Naive thymus-derived CD4-positive, alpha-beta T cell (primary cell): Measurements from ENCODE around the gene CIB2. TPM values are rescaled to one million over a fixed set of nuclear protein-coding genes. Genes with fewer than 3 reads are reported as not detected.

Experiments
- ATAC-seq: fragments of 150-1000 bp; cut with Tn5 transposase; 2 replicates; pipeline ENCODE4 v1.10.0; 2021; ENCODE audit warnings: mild to moderate bottlenecking, moderate library complexity
- CTCF ChIA-PET: fragments of 350-600 bp; sonication (Branson Sonifier 250); formaldehyde crosslinking; loops from one replicate; lab custom pipeline; 2021; ENCODE audit warnings: antibody characterized with exemption; lab: Charles Lee
- POLR2A ChIA-PET: fragments of 350-600 bp; sonication (Branson Sonifier 250); formaldehyde crosslinking; loops from one replicate; lab custom pipeline; 2021; ENCODE audit warnings: antibody characterized with exemption, inconsistent platforms; lab: Charles Lee
- DNase-seq, 9 donors: peaks; one replicate each; pipeline versions ENCODE4 v3.0.0 to v3.0.0-alpha.2; 2020 to 2022; ENCODE audit warnings: mixed read lengths in 1 of 9
- H3K27ac ChIP-seq: one replicate; pipeline ENCODE4 v1.7.0; 2013; ENCODE audit warnings: mild to moderate bottlenecking, low read depth, low read length, moderate library complexity
- H3K27me3 ChIP-seq, 2 donors: one replicate each; pipeline ENCODE4 v1.7.0; 2013; ENCODE audit warnings: low read length in 2 of 2, mild to moderate bottlenecking in 2 of 2, moderate library complexity in 2 of 2; ENCODE audit not compliant: control insufficient read depth in 2 of 2, insufficient read depth in 2 of 2
- H3K36me3 ChIP-seq, 3 experiments: 1 replicate in 2 of 3; 2 replicates in 1 of 3; pipeline ENCODE4 v1.7.0; 2013; ENCODE audit warnings: low read length in 3 of 3, mild to moderate bottlenecking in 3 of 3, moderate library complexity in 1 of 3; ENCODE audit not compliant: insufficient read depth in 3 of 3, control insufficient read depth in 2 of 3
- H3K4me1 ChIP-seq, 2 donors: one replicate each; pipeline ENCODE4 v1.7.0; 2013; ENCODE audit warnings: low read length in 2 of 2, mild to moderate bottlenecking in 2 of 2, moderate library complexity in 1 of 2; ENCODE audit not compliant: control insufficient read depth in 2 of 2, insufficient read depth in 2 of 2
- H3K4me3 ChIP-seq: 2 replicates; pipeline ENCODE4 v1.7.0; 2013; ENCODE audit warnings: mild to moderate bottlenecking, low read length
- H3K9me3 ChIP-seq, 3 experiments: 1 replicate in 2 of 3; 2 replicates in 1 of 3; pipeline ENCODE4 v1.7.0; 2013; ENCODE audit warnings: low read length in 3 of 3; ENCODE audit not compliant: control insufficient read depth in 2 of 3
- H3K27ac Mint-ChIP-seq, 9 donors: one replicate each; pipeline ENCODE4 v1.8.0; 2020 to 2022; ENCODE audit warnings: mixed read lengths in 9 of 9, mild to moderate bottlenecking in 8 of 9, moderate library complexity in 5 of 9, inconsistent platforms in 2 of 9
- H3K27me3 Mint-ChIP-seq, 5 donors: one replicate each; pipeline ENCODE4 v1.8.0; 2021 to 2022; ENCODE audit warnings: mixed read lengths in 5 of 5, mild to moderate bottlenecking in 1 of 5
- H3K36me3 Mint-ChIP-seq, 5 donors: one replicate each; pipeline ENCODE4 v1.8.0; 2020 to 2022; ENCODE audit warnings: mixed read lengths in 5 of 5, mild to moderate bottlenecking in 3 of 5, inconsistent platforms in 1 of 5
- H3K4me1 Mint-ChIP-seq, 7 donors: one replicate each; pipeline ENCODE4 v1.8.0; 2020 to 2022; ENCODE audit warnings: mixed read lengths in 7 of 7, mild to moderate bottlenecking in 3 of 7, inconsistent platforms in 1 of 7
- H3K4me3 Mint-ChIP-seq, 10 donors: one replicate each; pipeline ENCODE4 v1.8.0; 2020 to 2022; ENCODE audit warnings: mild to moderate bottlenecking in 10 of 10, mixed read lengths in 10 of 10, moderate library complexity in 6 of 10, inconsistent platforms in 2 of 10
- H3K9me3 Mint-ChIP-seq, 11 donors: one replicate each; pipeline ENCODE4 v1.8.0; 2020 to 2022; ENCODE audit warnings: mixed read lengths in 11 of 11, mild to moderate bottlenecking in 4 of 11, inconsistent platforms in 1 of 11, moderate library complexity in 1 of 11
- intact Hi-C, 2 donors: fragments of 100-400 bp; cut with micrococcal nuclease; formaldehyde crosslinking; loops; one replicate each; pipeline ENCODE4 v1.15.1; 2023
- polyA plus RNA-seq, 2 donors: library from polyadenylated mRNA; unstranded; fragments of 300-500 nt; fragmentation: Illumina TruSeq; gene quantifications; one replicate each; pipeline ENCODE4 v1.2.3, GENCODE V29; 2021
- total RNA-seq, 6 experiments: library from RNA in 5 of 6; stranded (reverse) in 5 of 6; gene quantifications; 1 replicate in 5 of 6; 2 replicates in 1 of 6; pipeline ENCODE4 v1.2.3 and lab custom pipeline; 2021 to 2026

The CIB2 gene
- total and polyA plus RNA-seq, 7 experiments from 2014 or later = 1.0 to 2.1 (median 1.8) TPM

- CTCF ChIA-PET = interaction anchor here (0.7 to 1.2 kb wide), 2 partner anchors 119 to 160 kb away, joined by 3 to 4 read pairs; no protein-coding TSS in a partner anchor
- intact Hi-C loops = no loop called here
- DNase-seq (no peak), ATAC-seq (no peak)
- no peaks in the 10 kb centered on the region for H3K9me3 Mint-ChIP-seq
- Histone ChIP-seq H3K27me3 (no peaks in the 10 kb centered on the region), H3K4me1 (no peaks in the 10 kb centered on the region), H3K36me3 (no peaks in the 10 kb centered on the region), H3K9me3 (no peaks in the 10 kb centered on the region), H3K27ac (no peak overlapping the region), H3K4me3 (no peak overlapping the region)
- peaks cover 0 to 4% (median 0%) of the 10 kb centered on the region in 7 donors for H3K4me1 Mint-ChIP-seq
- no peak overlapping the region for H3K27ac Mint-ChIP-seq
- peaks cover 0 to 7% (median 0%) of the 10 kb centered on the region in 5 donors for H3K27me3 Mint-ChIP-seq
- POLR2A ChIA-PET = no interaction called here
- H3K4me3 Mint-ChIP-seq = no peak overlapping the region
- H3K36me3 Mint-ChIP-seq = no peaks in the 10 kb centered on the region
These were observed 10.7 kb downstream of the CIB2 start for GRCh38 chr15:78120523-78120922.

- Mint-ChIP-seq H3K36me3 (no peaks in the 10 kb centered on the region), H3K4me1 (peaks cover 0 to 21% (median 0%) of the 10 kb centered on the region in 7 donors), H3K27me3 (peaks cover 0 to 5% (median 0%) of the 10 kb centered on the region in 5 donors), H3K27ac (no peak overlapping the region), H3K9me3 (no peaks in the 10 kb centered on the region), H3K4me3 (no peak overlapping the region)
- POLR2A ChIA-PET = interaction anchor here (0.6 to 1.1 kb wide), 3 partner anchors 9 to 113 kb away, joined by 3 to 4 read pairs (median 3); partner anchors contain the start of gene IDH3A
- H3K9me3 ChIP-seq = no peaks in the 10 kb centered on the region
- no peaks in the 10 kb centered on the region for H3K27me3 ChIP-seq
- CTCF ChIA-PET = interaction anchor here (0.6 to 8.0 kb wide), 19 partner anchors 10 to 451 kb away, joined by 3 to 101 read pairs (median 4); no protein-coding TSS in a partner anchor
- intact Hi-C loops = no loop called here
- no peak overlapping the region for H3K4me3 ChIP-seq
- no peak for DNase-seq
- H3K27ac ChIP-seq = no peak overlapping the region
- H3K36me3 ChIP-seq = no peaks in the 10 kb centered on the region
- peaks cover 0 to 5% of the 10 kb centered on the region in 2 donors for H3K4me1 ChIP-seq
- ATAC-seq = no peak
These were observed 18.7 kb downstream of the CIB2 start for GRCh38 chr15:78112551-78112950.

- Mint-ChIP-seq H3K27ac (no peak overlapping the region), H3K36me3 (no peaks in the 10 kb centered on the region), H3K4me3 (no peak overlapping the region), H3K9me3 (no peaks in the 10 kb centered on the region), H3K4me1 (peaks cover 0 to 27% (median under 1%) of the 10 kb centered on the region in 7 donors), H3K27me3 (peaks cover 0 to 3% (median 0%) of the 10 kb centered on the region in 5 donors)
- H3K4me1 ChIP-seq = peaks cover 0 to 5% of the 10 kb centered on the region in 2 donors
- POLR2A ChIA-PET = interaction anchor here (1.0 to 1.1 kb wide), 2 partner anchors 38 to 112 kb away, joined by 3 to 4 read pairs; partner anchors contain the start of gene IDH3A
- no peaks in the 10 kb centered on the region for H3K27me3 ChIP-seq
- DNase-seq (no peak), ATAC-seq (no peak)
- H3K36me3 ChIP-seq = no peaks in the 10 kb centered on the region
- no peak overlapping the region for H3K27ac ChIP-seq
- intact Hi-C loops = no loop called here
- H3K4me3 ChIP-seq = no peak overlapping the region
- CTCF ChIA-PET = interaction anchor here (0.7 to 8.0 kb wide), 14 partner anchors 9 to 156 kb away, joined by 3 to 101 read pairs (median 3); no protein-coding TSS in a partner anchor
- no peaks in the 10 kb centered on the region for H3K9me3 ChIP-seq
These were observed 19.5 kb downstream of the CIB2 start for GRCh38 chr15:78111788-78112187.

GRCh38 chr15:78110916-78111475, 20.2 kb downstream of the CIB2 start:
- H3K4me3 Mint-ChIP-seq = peak overlapping the region in 1 of 10 donors; percentile 53
- H3K4me1 Mint-ChIP-seq = peaks cover 1 to 35% (median 6%) of the 10 kb centered on the region in 7 donors
- Histone ChIP-seq H3K4me1 (peaks cover 0 to 7% of the 10 kb centered on the region in 2 donors), H3K27ac (no peak overlapping the region), H3K27me3 (no peaks in the 10 kb centered on the region), H3K9me3 (no peaks in the 10 kb centered on the region), H3K36me3 (no peaks in the 10 kb centered on the region), H3K4me3 (no peak overlapping the region)
- ATAC-seq (no peak), DNase-seq (no peak)
- ChIA-PET POLR2A (no interaction called here), CTCF (interaction anchor here (0.6 to 8.0 kb wide), 8 partner anchors 13 to 211 kb away, joined by 3 to 101 read pairs (median 4); no protein-coding TSS in a partner anchor)
- no peaks in the 10 kb centered on the region for H3K27me3 Mint-ChIP-seq
- intact Hi-C loops = no loop called here
- H3K36me3 Mint-ChIP-seq = no peaks in the 10 kb centered on the region
- H3K27ac Mint-ChIP-seq = no peak overlapping the region
- H3K9me3 Mint-ChIP-seq = no peaks in the 10 kb centered on the region

GRCh38 chr15:78110096-78110495, 21.1 kb downstream of the CIB2 start:
- Histone ChIP-seq H3K4me3 (no peak overlapping the region), H3K4me1 (peaks cover 6 to 16% of the 10 kb centered on the region in 2 donors), H3K27me3 (no peaks in the 10 kb centered on the region), H3K27ac (no peak overlapping the region), H3K36me3 (no peaks in the 10 kb centered on the region), H3K9me3 (no peaks in the 10 kb centered on the region)
- Mint-ChIP-seq H3K4me3 (no peak overlapping the region), H3K36me3 (no peaks in the 10 kb centered on the region), H3K27ac (no peak overlapping the region), H3K4me1 (peaks cover 9 to 43% (median 14%) of the 10 kb centered on the region in 7 donors), H3K9me3 (no peaks in the 10 kb centered on the region), H3K27me3 (no peaks in the 10 kb centered on the region)
- intact Hi-C loops = no loop called here
- ATAC-seq (no peak), DNase-seq (no peak)
- CTCF ChIA-PET = interaction anchor here (0.6 to 8.0 kb wide), 10 partner anchors 77 to 723 kb away, joined by 3 to 101 read pairs (median 16); no protein-coding TSS in a partner anchor
- POLR2A ChIA-PET = interaction anchor here (2.3 kb wide), 1 partner anchor 110 kb away, joined by 9 read pairs; no protein-coding TSS in a partner anchor

GRCh38 chr15:78109156-78109555, 22.1 kb downstream of the CIB2 start:
- H3K9me3 ChIP-seq = no peaks in the 10 kb centered on the region
- no peaks in the 10 kb centered on the region for H3K27me3 Mint-ChIP-seq
- no peak overlapping the region for H3K4me3 ChIP-seq
- H3K4me3 Mint-ChIP-seq = no peak overlapping the region
- no peaks in the 10 kb centered on the region for H3K36me3 ChIP-seq
- no peaks in the 10 kb centered on the region for H3K36me3 Mint-ChIP-seq
- ChIA-PET CTCF (interaction anchor here (0.6 to 8.0 kb wide), 25 partner anchors 13 to 601 kb away, joined by 3 to 101 read pairs (median 5); no protein-coding TSS in a partner anchor), POLR2A (interaction anchor here (0.6 to 2.3 kb wide), 2 partner anchors 69 to 109 kb away, joined by 6 to 9 read pairs; no protein-coding TSS in a partner anchor)
- no peak for DNase-seq
- no peaks in the 10 kb centered on the region for H3K27me3 ChIP-seq
- intact Hi-C loops = loop anchor here in 1 of 2 donors (2.0 kb wide), 1 partner anchor 74 kb away; no protein-coding TSS in a partner anchor
- H3K27ac Mint-ChIP-seq = peak overlapping the region in 2 of 9 donors; percentile 47 to 69
- ATAC-seq = no peak
- peaks cover 18 to 52% (median 22%) of the 10 kb centered on the region in 7 donors for H3K4me1 Mint-ChIP-seq
- H3K9me3 Mint-ChIP-seq = no peaks in the 10 kb centered on the region
- H3K4me1 ChIP-seq = peaks cover 12 to 26% of the 10 kb centered on the region in 2 donors
- H3K27ac ChIP-seq = no peak overlapping the region
